KMS-11 (cell line): ENCODE measurements around the gene LMTK2.
A peak's percentile ranks its signal among the peaks of the same experiment; 100 is the strongest.

Experiments
- H2AFZ ChIP-seq: fragments of 200-600 bp; sonication (generic); 2 replicates; pipeline ENCODE4 v1.6.1; 2016; ENCODE audit warnings: antibody characterized with exemption, mixed run types, low read depth
- H3K27ac ChIP-seq: fragments of 200-600 bp; sonication (generic); 2 replicates; pipeline ENCODE4 v1.6.1; 2016; ENCODE audit warnings: mild to moderate bottlenecking, mixed run types
- H3K27me3 ChIP-seq: fragments of 200-600 bp; sonication (generic); 2 replicates; pipeline ENCODE4 v1.6.1; 2017; ENCODE audit warnings: mild to moderate bottlenecking, low read depth, mixed run types, moderate library complexity; ENCODE audit not compliant: insufficient read depth
- H3K36me3 ChIP-seq: fragments of 200-600 bp; sonication (generic); 2 replicates; pipeline ENCODE4 v1.6.1; 2017; ENCODE audit warnings: mild to moderate bottlenecking, mixed run types; ENCODE audit not compliant: insufficient read depth
- H3K4me1 ChIP-seq: fragments of 200-600 bp; sonication (generic); 2 replicates; pipeline ENCODE4 v1.6.1; 2016; ENCODE audit warnings: mild to moderate bottlenecking, low read depth, mixed run types; ENCODE audit not compliant: poor library complexity, severe bottlenecking
- H3K4me2 ChIP-seq: fragments of 200-600 bp; sonication (generic); 2 replicates; pipeline ENCODE4 v1.7.0; 2016; ENCODE audit warnings: mild to moderate bottlenecking, mixed run types
- H3K4me3 ChIP-seq: fragments of 200-600 bp; sonication (generic); IDR thresholded peaks from 2 replicates; pipeline ENCODE4 v1.6.1; 2017; ENCODE audit warnings: low read depth, low read length, mixed read lengths; ENCODE audit not compliant: insufficient read depth
- H3K79me2 ChIP-seq: fragments of 200-600 bp; sonication (generic); 2 replicates; pipeline ENCODE4 v1.6.1; 2016; ENCODE audit warnings: low read depth, mixed run types; ENCODE audit not compliant: insufficient read depth
- H3K9ac ChIP-seq: fragments of 200-600 bp; sonication (generic); 2 replicates; pipeline ENCODE4 v1.6.1; 2016; ENCODE audit warnings: mild to moderate bottlenecking, mixed run types
- H4K20me1 ChIP-seq: fragments of 200-600 bp; sonication (generic); 2 replicates; pipeline ENCODE4 v1.6.1; 2016; ENCODE audit warnings: mild to moderate bottlenecking, mixed run types; ENCODE audit not compliant: insufficient read depth
- TF ChIP-seq, protein P1 (sequence below): fragments of 200-600 bp; sonication (generic); conservative IDR thresholded peaks from 2 replicates; pipeline ENCODE4 v1.6.1; 2017; ENCODE audit warnings: low read depth, mild to moderate bottlenecking, antibody characterized with exemption, low read length, moderate library complexity, mixed read lengths

The LMTK2 gene

DNA sequence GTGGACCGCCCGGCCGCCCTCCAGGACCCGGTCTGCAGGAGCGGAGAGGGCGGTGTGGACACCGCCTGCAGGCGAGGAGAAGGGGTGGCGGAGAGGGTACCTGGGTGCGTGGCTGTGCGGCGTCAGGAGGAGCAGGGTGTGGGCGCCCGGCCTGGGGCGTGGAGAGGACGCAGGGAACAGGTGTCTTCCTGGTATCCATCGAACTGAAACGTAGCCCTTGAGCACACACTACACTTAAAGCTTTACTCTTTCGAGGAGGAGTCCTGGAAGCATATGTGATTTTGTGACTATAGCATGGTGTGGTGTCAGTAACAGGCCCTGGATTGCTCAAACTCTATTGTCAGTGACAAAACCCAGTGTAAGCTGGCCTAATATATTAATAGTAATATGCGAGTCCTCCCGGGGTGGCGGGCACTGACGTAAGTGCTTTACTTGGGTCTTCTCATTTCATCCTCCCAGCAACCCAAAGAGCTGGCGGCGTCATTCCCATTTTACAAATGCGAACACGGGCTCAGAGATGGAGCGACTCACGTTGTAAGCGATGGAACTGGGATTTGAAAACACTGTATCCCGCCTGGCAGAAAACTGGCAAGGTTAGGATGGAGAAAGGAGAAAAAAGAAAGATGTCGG lies 145.9 kb downstream of the LMTK2 start:
- Histone ChIP-seq H3K4me3 (no peak overlapping the region), H3K79me2 (peaks cover 14% of the 10 kb centered on the region; the same call in 1 of the 2 replicates), H3K27ac (0 out of 2 replicates have a peak overlapping the region, but pooled peaks have one; percentile 25), H3K4me2 (peak overlapping the region; percentile 97), H3K27me3 (no peaks in the 10 kb centered on the region), H2AFZ (peak overlapping the region; percentile 93), H4K20me1 (no peaks in the 10 kb centered on the region), H3K9ac (peak overlapping the region; percentile 37; the same call in 1 of the 2 replicates), H3K36me3 (no peaks in the 10 kb centered on the region), H3K4me1 (peaks cover 22% of the 10 kb centered on the region)
- TF ChIP-seq, protein P1, sequence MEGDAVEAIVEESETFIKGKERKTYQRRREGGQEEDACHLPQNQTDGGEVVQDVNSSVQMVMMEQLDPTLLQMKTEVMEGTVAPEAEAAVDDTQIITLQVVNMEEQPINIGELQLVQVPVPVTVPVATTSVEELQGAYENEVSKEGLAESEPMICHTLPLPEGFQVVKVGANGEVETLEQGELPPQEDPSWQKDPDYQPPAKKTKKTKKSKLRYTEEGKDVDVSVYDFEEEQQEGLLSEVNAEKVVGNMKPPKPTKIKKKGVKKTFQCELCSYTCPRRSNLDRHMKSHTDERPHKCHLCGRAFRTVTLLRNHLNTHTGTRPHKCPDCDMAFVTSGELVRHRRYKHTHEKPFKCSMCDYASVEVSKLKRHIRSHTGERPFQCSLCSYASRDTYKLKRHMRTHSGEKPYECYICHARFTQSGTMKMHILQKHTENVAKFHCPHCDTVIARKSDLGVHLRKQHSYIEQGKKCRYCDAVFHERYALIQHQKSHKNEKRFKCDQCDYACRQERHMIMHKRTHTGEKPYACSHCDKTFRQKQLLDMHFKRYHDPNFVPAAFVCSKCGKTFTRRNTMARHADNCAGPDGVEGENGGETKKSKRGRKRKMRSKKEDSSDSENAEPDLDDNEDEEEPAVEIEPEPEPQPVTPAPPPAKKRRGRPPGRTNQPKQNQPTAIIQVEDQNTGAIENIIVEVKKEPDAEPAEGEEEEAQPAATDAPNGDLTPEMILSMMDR: no peak

DNA sequence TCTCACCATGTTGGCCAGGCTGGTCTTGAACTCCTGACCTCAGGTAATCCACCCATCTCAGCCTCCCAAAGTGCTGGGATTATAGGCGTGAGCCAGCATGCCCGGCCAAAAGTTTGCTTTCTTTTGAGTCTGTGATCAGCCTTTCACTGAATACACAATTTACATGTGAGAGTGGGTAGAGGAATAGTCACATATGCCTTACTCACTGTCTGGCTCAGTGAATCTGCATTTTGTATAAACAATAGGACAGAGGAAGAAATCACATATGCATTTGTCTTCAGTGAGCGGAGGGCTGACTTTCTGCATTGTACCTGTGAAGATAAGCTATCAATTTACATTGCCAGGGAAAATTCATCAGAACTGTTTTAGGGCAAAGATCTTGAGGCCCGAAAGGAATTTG lies 147.9 kb downstream of the LMTK2 start:
- Histone ChIP-seq H3K9ac (no peak overlapping the region), H2AFZ (no peak overlapping the region), H3K4me3 (no peak overlapping the region), H4K20me1 (no peaks in the 10 kb centered on the region), H3K36me3 (no peaks in the 10 kb centered on the region), H3K79me2 (peaks cover 14% of the 10 kb centered on the region; the same call in 1 of the 2 replicates), H3K4me1 (peaks cover 22% of the 10 kb centered on the region), H3K27ac (no peak overlapping the region), H3K4me2 (no peak overlapping the region), H3K27me3 (no peaks in the 10 kb centered on the region)
- TF ChIP-seq, protein P1: no peak

DNA sequence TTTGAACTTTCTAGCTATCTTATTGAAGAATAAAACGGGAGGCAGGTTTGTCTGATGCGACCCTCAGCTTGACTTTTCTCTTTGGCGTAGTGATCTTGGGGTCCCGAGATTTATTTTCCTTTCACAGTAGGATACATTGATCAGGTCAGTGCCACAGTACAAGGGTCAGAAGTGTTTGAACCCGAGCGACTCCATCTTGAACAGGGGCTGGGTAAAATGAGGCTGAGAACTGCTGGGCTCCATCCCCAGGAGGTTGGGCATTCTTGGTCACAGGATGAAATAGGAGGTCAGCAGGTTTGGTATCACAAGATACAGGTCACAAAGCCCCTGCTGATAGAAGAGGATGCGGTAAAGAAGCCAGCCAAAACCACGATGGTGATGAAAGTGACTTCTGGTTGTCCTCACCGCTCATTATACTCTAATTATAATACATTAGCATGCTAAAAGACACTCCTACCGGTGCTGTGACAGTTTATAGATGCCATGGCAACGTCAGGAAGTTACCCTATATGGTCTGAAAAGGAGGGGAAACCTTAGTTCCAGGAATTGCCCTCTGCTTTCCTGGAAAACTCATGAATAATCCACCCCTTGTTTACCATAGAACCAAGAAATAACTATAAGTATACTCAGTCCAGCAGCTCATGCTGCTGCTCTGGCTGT lies 148.4 kb downstream of the LMTK2 start:
- no peak overlapping the region for H3K27ac ChIP-seq
- no peaks in the 10 kb centered on the region for H3K27me3 ChIP-seq
- TF ChIP-seq, protein P1: no peak
- no peak overlapping the region for H3K4me3 ChIP-seq
- no peaks in the 10 kb centered on the region for H4K20me1 ChIP-seq
- no peaks in the 10 kb centered on the region for H3K36me3 ChIP-seq
- H3K4me1 ChIP-seq: peaks cover 19% of the 10 kb centered on the region
- H3K4me2 ChIP-seq: no peak overlapping the region
- no peak overlapping the region for H2AFZ ChIP-seq
- peaks cover 14% of the 10 kb centered on the region; the same call in 1 of the 2 replicates for H3K79me2 ChIP-seq
- no peak overlapping the region for H3K9ac ChIP-seq

DNA sequence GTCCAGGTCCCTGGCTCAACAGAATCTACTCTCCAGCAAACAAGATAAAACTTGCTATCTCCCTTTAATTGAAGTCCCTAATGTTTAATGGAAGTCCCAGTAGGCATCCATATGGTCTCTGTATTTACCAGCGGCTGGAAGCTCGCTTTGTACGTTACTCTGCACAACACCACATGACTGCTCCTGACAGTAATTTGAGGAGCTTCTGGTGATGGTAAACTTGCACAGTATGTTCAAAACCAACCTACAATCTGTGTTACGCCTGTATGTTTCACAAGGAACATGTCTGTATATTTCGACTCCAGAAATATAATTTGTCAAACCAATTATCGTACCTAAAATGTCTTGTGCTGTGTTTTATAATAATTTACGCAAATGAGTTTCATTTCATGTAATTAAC lies 149.8 kb downstream of the LMTK2 start:
- Histone ChIP-seq H3K36me3 (no peaks in the 10 kb centered on the region), H3K4me3 (no peak overlapping the region), H3K4me1 (peaks cover 8% of the 10 kb centered on the region), H3K9ac (no peak overlapping the region), H3K27ac (no peak overlapping the region), H4K20me1 (no peaks in the 10 kb centered on the region), H2AFZ (no peak overlapping the region), H3K79me2 (peaks cover 14% of the 10 kb centered on the region; the same call in 1 of the 2 replicates), H3K4me2 (no peak overlapping the region), H3K27me3 (no peaks in the 10 kb centered on the region)
- TF ChIP-seq, protein P1: no peak
